Activated CD4-positive, alpha-beta T cell treated with anti-CD3 and anti-CD28 coated beads, Interleukin-2, amount 50 U/mL, for 1 hour (primary cell): ENCODE results near the gene TMEM164.
A peak's percentile ranks its signal among the peaks of the same experiment; 100 is the strongest.
"Not testable (repeated sequence)": the region's sequence is repeated elsewhere in the genome, so short reads cannot be mapped to it uniquely, and the experiment has no call there.

ENCODE experiments used
- DNase-seq: peaks from one replicate; pipeline ENCODE4 v3.0.0-alpha.2; 2020

Gene TMEM164

GRCh38 chrX:110002300-110003166, at the start of gene TMEM164:
Gene TMEM164, plus strand, starts transcription at chrX:110003114. Its CDS starts 661 bp downstream, at chrX:110003775.
- DNase-seq, result peak; percentile 71

GRCh38 chrX:109954333-109954732, 48.6 kb upstream of the TMEM164 start:
- no peak for DNase-seq

DNA sequence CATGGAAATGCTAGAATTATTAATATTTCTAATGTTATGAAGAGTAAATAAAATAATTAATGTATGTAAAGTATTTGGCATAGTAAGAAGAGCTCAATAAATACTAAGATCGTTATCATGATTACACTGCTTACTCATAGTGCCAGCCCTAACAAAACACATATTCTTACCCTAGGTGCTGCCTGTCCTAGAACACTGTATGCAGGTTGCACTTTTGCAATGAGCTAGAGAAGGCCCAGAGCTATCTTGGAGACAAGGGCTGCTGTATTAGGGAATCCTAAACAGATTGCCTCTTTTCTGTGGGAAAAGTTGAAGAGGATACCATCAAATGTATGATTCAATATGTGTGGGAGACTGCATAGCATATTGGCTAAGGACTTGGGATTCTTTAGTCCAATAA, 48.0 kb upstream of the TMEM164 start:
- DNase-seq, result no peak

DNA sequence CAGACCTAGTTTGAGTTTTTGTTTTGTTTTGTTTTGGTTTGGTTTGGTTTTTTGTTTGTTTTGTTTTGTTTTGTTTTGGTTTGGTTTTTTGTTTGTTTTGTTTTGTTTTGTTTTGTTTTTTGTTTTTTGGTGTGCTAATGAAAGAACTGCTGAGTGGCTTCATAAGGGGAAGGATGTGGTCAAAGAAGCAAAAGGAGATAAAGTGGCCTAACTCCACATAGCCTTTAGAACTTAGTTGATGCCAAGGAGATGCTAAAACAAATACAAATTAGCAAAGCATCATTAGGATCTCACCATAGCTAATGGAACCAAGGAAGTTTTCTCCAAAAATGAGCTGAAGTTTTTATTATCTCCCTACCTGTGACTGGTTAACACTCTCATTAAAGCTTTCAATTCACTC, 44.6 kb upstream of the TMEM164 start:
- no peak for DNase-seq

DNA sequence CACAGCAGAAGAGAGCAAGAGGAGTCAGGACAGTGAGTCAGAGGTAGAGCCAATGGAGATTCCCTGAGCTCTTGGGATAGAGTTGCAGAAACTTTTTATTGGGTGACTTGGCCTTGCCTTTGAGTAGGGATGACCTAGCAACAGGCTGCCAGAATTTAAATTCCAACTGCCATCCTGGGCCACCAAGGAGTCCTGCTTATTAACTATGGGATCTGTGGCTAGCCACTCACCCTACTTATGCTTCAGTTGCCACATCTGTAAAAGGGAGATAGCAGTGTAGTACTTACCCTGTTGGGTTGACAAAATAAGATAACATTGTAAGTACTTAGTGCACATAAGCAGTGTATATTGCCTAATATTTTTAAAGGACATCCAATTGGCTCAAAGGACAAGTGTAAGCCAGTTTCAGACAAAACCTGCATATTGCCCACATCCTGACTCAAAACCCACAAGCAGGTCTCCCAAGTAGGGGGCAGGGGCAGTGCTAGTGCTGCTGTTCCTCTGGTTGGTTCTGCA, 43.5 kb upstream of the TMEM164 start:
- no peak for DNase-seq

- no peak for DNase-seq
Measured at GRCh38 chrX:109964390-109964789, 38.5 kb upstream of the TMEM164 start.

DNA sequence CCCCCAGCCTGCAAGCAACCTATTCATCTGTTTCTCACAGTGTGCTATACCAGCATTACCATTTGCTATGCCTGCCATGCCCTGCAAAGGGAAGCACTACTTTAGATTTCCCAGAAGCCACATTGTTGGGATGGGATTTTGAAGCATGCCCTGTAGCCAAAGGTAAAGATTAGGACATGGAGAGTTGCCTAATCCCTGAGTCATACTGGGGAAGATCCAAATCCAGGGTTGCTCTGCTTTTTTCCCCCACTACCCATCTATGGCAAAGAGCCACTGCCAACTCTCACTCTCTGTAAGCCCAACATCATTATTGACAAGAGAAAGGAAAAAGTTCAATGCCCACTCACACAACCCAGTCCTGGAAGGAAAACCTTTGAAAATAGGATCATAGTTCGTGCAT, 36.7 kb upstream of the TMEM164 start:
- no peak for DNase-seq

GRCh38 chrX:109967156-109967555, 35.8 kb upstream of the TMEM164 start:
- DNase-seq, result no peak

DNA sequence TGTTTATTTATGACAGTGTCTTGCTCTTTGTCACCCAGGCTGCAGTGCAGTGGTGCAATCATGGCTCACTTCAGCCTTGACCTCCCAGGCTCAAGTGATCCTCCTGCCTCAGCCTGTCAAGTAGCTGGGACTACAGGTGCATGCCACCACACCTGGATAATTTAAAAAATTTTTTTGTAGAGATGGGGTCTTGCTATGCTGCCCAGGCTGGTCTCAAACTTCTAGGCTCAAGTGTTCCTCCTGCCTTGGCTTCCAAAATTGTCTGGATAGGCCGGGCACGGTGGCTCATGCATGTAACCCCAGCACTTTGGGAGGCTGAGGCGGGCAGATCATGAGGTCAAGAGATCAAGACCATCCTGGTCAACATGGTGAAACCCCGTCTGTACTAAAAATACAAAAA, 32.1 kb upstream of the TMEM164 start:
- DNase-seq, result not testable (repeated sequence)

DNA sequence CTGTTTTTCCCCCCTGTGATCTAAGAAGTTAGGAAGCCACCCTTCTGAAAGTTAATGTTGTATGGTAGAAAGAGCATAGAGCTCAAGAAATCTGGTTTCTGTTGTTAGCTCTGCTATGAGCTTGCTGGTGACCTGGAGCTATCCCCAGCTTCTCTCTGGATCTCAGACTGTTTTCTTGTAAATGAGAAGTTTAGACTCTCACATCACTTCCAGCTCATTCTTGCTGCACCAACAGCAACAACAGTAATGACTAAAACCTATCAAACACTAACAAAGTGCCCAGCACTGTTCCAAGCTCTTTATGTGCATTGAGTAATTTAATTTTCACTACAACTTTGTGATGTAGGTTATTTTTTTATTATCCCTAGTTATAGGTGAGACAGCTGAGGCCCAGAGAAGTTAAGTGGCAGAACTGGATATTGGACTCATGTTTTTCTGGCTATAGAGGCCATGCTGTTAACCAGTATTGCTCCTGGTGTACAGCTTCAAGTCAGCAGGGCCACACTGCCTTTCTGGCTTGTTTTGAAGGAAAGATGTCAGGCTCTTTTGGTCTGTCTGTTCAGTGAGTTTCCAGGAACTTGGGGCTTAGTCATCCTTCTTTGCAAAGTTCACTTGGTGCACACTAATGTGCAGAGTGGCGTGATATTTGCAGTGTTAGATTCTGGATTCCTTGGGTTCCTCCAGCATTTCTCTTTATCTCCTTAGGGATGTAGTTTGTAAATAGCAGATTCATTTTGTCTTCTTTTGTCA, 27.8 kb upstream of the TMEM164 start:
- DNase-seq, result no peak

- not testable (repeated sequence) for DNase-seq
Measured at GRCh38 chrX:109985210-109985609, 17.7 kb upstream of the TMEM164 start.

DNA sequence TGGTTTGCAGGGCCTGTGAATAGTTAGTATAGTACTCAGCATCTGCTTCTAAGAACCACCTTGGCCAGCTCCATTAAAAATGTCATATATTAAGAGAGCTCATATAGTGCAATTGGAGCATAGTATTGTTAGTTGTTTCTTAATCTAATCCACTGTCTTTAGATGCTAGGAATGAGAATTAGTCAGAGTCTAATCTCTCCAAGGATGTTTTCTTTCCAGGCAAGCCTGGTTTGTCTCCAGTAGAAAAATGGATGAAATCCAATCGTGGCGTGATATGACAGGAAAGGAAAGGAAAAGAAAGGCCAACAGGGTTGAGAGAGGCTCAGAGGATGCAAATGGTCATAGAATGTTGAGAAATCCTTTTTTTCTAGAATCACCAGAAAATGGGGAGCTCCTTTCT, 15.0 kb upstream of the TMEM164 start:
- DNase-seq, result no peak

- no peak for DNase-seq
Measured at GRCh38 chrX:109990582-109991276, 12.2 kb upstream of the TMEM164 start.

DNA sequence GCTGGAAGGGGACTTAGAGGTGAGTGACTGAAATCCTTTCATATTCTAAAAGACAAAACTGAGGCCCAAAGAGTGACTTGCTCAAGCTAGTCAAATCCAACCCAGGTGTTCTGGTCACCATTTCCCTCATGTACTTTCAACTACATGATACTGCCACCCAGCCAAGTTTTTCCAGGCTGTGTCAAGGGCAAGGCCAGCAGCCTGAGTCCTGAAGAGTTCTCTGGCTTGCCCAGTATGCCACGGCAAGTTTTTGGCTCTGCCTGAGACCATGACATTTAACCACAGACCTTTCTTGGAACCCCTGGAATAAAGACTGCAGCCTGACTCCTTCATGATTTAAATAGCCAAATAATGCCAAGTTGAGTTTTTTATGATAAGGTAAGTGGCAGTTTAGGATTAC, 10.7 kb upstream of the TMEM164 start:
- no peak for DNase-seq

DNA sequence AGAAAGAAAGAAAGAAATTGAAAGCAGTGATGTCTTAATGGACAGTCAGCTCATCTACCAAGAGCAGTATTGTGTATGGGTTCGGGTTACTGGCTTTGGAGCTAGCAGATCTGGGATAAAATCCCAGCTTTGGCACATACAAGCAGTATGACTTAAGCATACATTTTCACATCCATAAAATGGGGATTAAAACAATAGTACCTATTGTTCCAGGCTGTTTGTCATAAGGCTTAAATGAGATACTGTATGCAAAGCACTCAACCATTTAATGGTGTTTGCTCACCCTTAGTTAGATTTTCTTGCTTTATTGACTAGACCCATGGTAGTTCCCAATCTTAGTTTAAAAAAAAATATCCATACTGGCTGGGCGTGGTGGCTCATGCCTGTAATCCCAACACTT, 7.8 kb upstream of the TMEM164 start:
- DNase-seq, result no peak

DNA sequence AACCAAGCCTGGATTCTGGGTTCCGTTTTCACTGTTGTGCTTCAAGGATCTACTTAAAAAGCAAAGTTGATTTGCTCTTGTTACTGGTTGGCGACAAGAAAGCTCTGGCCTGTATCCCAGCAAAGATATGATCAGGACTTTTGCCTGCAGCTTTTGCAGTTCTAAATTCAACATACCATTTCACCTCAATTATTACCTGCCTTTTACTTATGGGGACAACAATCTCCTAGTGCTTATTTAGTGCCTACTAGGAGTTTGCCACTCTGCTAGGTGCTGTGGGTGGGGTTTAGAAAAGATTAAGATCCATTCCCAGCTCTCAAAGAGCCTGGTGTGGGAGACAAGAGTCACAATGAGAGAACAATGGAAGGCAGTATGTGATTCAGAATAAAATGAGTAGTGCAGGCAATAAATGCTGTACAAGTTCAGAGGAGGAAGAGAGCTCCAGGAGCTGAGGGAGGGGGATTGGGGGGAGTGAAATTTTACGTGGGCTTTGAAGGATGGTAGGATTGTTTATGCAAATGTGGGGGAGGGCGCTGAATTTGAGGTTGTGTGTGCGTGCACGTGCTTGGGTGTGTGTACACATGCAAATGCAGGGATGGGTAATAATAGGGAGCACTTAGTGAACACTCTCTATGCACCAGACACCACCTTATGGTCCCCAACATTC, 5.0 kb upstream of the TMEM164 start:
- DNase-seq, result no peak

GRCh38 chrX:110000000-110000399, 2.9 kb upstream of the TMEM164 start:
- no peak for DNase-seq

GRCh38 chrX:110000847-110001713, 1.8 kb upstream of the TMEM164 start:
- DNase-seq, result no peak

DNA sequence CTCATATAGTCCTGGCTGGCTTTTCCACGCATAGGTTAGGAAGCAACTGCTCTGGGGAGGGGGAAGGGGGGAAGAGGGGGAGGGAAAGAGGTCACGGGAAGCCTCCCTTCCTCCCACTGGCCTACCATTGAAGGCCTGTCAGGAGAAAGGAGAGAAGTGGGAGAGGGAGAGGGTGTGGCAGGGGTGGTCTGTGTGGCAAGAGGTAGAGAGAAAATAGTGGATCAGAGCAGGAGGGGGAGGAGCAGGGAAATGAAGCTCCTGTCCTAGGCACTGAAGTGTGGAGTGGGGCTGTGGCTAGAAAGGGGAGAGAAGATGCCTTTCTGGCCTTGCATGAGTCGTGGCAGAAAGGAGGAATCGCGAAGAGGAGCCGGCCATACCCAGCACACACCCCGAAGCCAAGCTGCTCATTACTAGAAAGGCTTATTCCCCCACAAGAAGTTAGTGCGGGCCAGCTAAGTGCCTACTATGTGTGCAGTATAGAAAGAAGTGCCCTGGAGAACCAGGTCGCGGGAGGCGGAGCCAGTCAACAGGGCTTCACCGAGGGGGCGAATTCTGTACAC, 1.1 kb upstream of the TMEM164 start:
- no peak for DNase-seq

DNA sequence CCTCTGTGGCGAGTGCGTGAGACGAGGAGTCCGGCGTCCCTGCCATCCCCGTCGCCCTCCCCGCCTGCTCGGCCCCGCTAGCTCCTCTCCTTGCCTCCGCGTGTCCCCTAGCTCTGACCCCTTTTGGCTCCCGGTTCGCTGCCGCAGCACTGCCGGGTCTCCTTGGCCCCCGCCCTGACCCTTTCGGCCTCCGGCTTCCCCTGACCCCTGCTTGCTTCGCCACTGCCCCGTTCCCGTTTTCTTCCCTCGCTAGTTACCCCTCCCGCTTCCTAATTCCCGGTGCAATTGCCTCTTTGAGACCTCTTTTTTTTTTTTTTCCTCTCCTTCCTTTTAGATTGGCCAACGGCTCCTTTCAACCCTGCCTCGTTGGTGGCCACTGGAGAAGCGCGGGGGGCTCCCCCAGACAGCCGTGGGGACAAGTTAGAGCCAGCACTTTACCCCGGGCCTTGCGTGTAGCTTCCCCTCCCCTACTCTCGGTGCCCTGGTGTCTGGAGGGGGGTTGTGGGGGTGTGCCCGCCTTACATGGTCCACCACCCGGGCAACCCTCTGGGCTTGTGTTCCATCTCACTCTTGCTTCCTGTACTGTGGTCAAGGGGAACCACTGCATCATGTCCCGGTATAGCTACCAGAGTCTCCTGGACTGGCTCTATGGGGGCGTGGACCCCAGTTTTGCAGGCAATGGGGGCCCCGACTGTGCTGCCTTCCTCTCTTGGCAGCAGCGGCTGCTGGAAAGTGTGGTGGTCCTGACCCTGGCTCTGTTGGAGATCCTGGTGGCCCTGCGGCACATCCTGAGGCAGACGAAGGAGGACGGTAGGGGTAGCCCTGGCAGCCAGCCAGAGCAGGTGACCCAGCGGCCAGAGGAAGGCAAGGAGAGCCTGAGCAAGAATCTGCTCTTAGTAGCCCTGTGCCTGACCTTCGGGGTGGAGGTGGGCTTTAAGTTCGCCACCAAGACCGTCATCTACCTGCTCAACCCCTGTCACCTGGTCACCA, 548 bp downstream of the TMEM164 start:
- no peak for DNase-seq
